SW 1271 (cell line): ENCODE data around the gene ATPAF1.

Experiments
- DNase-seq, 2 experiments: peaks; one replicate each; lab custom pipeline; 2025; lab: John Stamatoyannopoulos, UW

Gene ATPAF1

GRCh38 chr1:46650491-46650890 lies 17.7 kb downstream of the ATPAF1 start:
- no peak for DNase-seq

GRCh38 chr1:46649764-46650163 lies 18.4 kb downstream of the ATPAF1 start:
- no peak for DNase-seq

GRCh38 chr1:46647611-46648010 lies 20.6 kb downstream of the ATPAF1 start:
- DNase-seq: no peak

GRCh38 chr1:46646844-46647243 lies 21.3 kb downstream of the ATPAF1 start:
- DNase-seq: no peak

GRCh38 chr1:46646331-46646730 lies 21.8 kb downstream of the ATPAF1 start:
- DNase-seq: no peak

GRCh38 chr1:46645815-46646214 lies 22.3 kb downstream of the ATPAF1 start:
- DNase-seq: no peak

- DNase-seq: no peak
Observed at GRCh38 chr1:46643368-46643775, 24.8 kb downstream of the ATPAF1 start.

GRCh38 chr1:46642115-46642680 lies 26.0 kb downstream of the ATPAF1 start:
- DNase-seq: no peak

GRCh38 chr1:46639547-46639946 lies 28.6 kb downstream of the ATPAF1 start:
- DNase-seq: no peak

- no peak for DNase-seq
Observed at GRCh38 chr1:46638921-46639320, 29.2 kb downstream of the ATPAF1 start.

GRCh38 chr1:46637444-46638083 lies 30.6 kb downstream of the ATPAF1 start:
- DNase-seq: no peak

GRCh38 chr1:46635205-46635604 lies 33.0 kb downstream of the ATPAF1 start:
- DNase-seq: no peak

GRCh38 chr1:46630719-46631118 lies 37.4 kb downstream of the ATPAF1 start:
- DNase-seq: no peak

- DNase-seq: no peak
Observed at GRCh38 chr1:46623743-46624644, 44.2 kb downstream of the ATPAF1 start.

- no peak for DNase-seq
Observed at GRCh38 chr1:46622344-46622743, 45.8 kb downstream of the ATPAF1 start.

GRCh38 chr1:46621930-46622329 lies 46.2 kb downstream of the ATPAF1 start:
- no peak for DNase-seq

GRCh38 chr1:46619656-46620258 lies 48.4 kb downstream of the ATPAF1 start:
- DNase-seq: no peak

- no peak for DNase-seq
Observed at GRCh38 chr1:46618754-46619415, 49.3 kb downstream of the ATPAF1 start.

- DNase-seq: no peak
Observed at GRCh38 chr1:46617833-46618232, 50.3 kb downstream of the ATPAF1 start.

GRCh38 chr1:46617108-46617800 lies 50.9 kb downstream of the ATPAF1 start:
- DNase-seq: no peak
